HG03457 (cell line): ENCODE results near the gene PITPNB.

Source experiments
- ATAC-seq: cut with Tn5 transposase; IDR thresholded peaks from one replicate; pipeline ENCODE4 v1.9.1; 2021; ENCODE audit warnings: moderate number of reproducible peaks; ENCODE audit not compliant: unreplicated experiment

The PITPNB gene

GRCh38 chr22:27919222-27919941, at the start of gene PITPNB:
Gene PITPNB, minus strand, starts transcription at chr22:27919256. Its CDS starts 65 bp downstream, at chr22:27919191.
- ATAC-seq = peak; percentile 62

GRCh38 chr22:27966168-27967064, 47.4 kb upstream of the PITPNB start:
- ATAC-seq = no peak

GRCh38 chr22:27962268-27963044, 43.4 kb upstream of the PITPNB start:
- no peak for ATAC-seq

- ATAC-seq = no peak
Observed at GRCh38 chr22:27961680-27962079, 42.6 kb upstream of the PITPNB start.

DNA sequence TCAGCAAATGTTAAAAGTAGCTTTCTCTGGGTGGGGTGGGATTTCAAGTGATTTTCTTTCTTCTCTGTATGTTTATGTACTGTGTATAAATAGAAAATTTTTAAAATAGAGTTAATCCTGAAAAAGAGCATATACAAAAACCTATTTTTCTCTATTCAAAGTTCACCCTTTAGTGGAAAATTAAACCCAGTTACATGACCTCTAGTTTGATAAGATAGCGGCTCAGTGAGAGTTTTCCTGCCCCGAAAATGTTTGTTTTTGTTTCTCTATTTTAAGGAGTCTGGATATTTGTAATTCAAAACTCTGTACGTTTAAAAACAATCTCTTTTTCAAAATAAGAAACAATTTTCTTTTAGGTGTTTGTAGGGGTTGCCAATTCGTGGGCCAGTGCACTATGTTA, 42.1 kb upstream of the PITPNB start:
- no peak for ATAC-seq

DNA sequence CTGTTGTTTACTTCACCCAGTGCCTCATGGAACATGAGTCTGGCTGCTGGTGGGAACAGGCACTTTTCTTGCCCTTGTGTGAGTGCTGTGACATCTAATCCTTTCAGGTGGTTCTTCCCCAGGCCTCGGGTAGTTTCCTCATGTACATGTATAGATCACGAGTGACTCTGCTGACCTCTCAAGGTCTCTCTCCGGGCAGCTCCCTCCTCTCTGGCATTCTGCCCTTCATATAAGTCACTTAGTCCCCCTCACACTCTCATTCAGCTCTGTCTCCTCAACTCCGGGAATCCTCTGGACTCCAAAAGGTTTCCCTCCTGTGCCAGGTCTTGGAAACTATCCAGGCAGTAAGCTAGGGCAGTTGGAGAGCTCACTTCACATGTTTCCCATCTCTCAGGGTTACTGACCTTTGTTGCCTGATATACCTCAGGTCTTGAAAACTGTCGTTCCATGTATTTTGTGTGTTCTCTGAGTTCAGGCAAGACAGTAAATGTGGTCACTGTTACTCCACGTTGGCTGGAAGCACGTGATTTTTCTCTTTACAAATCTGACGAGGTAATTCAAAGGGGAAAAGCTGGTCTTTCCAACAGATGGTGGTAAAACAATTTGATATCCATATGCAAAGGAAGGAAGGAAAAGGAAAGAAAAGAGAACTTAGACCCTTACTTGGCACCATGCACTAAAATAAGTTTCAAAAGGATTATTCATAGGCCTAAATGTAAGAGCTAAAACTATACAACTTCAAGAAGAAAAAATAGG, 40.5 kb upstream of the PITPNB start:
- ATAC-seq = no peak

DNA sequence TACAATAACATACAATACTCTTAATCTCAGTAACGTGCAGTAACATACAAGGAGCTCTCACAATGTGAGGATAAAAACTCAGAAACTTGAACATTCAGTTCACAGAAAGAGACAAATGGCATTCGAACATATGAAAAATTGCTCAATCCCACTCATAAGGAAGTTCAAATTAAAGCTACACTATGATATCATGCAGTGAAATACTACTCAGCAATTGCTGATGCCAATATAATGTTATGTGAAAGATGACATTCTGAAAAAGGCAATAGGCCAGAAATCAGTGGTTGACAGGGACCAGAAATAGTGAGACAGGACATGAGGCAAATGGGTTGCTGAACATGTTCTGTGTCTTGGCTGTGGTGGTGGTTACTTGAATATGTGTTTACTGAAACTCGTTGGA, 33.7 kb upstream of the PITPNB start:
- ATAC-seq = no peak

DNA sequence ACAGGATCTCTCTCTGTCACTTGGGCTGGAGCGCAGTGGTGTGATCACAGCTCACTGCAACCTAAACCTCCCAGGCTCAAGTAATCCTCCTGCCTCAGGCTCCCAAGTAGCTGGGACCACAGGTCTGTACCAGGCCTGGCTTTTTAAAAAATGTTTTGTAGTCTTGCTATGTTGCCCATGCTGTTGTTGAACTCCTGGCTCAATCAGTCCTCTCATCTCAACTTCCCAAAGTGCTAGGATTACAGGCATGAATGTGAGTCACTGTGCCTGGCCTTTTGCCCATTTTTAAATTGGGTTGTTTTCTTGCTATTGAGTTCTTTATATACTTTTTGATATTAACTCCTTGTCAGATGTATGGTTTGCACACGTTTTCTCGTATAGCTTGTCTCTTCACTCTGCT, 33.0 kb upstream of the PITPNB start:
- no peak for ATAC-seq

DNA sequence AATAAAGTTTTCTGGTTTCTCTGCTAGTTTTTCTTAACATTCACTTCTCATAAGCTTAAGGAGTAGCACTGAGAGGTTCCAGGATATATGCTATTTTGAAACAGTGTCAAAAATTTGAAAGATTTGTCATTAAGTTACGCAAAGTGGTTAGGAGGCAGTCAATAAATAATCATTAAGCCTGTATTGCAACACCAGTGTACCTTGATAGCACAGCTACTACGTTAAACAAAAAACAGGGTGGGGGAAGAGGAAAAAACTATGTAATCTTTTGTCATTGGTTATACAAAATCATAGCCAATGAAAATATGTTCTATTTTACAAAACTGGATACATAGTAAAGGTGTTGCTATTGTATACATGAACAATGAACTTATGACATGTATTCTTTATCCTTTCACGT, 30.4 kb upstream of the PITPNB start:
- ATAC-seq = no peak

- ATAC-seq = no peak
Observed at GRCh38 chr22:27948569-27948968, 29.5 kb upstream of the PITPNB start.

DNA sequence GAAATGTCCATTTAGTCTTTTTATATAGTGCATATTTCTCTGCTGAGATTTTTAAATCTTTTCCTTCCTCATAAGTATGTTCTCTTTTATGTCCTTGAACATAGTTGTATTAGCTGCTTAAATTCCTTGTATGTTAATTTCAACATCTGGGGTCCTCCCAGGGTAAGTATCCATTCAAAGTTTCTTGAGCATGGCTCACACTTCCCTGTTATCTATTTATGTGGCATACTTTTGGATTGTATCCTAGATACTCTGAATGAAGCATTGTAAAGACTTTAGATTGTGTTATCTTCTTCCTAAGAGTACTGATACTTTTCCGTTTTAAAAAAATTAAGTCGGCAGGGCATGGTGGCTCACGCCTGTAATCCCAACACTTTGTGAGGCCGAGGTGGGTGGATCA, 28.4 kb upstream of the PITPNB start:
- no peak for ATAC-seq

DNA sequence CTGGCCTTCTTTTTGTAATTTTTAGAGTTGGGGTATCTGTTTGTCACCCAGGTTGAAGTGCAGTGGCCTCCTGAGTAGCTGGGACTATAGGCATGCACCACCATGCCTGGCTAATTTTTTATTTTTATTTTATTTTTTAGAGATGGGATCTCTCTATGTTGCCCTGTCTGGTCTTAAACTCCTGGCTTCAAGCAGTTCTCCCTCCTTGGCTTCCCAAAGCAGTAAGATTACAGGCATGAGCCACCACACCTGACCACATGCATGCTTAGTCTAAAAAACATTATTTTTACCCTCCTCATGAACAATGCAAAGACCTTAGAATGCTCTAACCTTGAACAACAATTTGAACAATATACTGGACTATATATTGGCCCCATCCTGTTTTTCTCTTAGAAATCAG, 22.1 kb upstream of the PITPNB start:
- ATAC-seq = no peak

GRCh38 chr22:27937453-27937852, 18.4 kb upstream of the PITPNB start:
- ATAC-seq = no peak

DNA sequence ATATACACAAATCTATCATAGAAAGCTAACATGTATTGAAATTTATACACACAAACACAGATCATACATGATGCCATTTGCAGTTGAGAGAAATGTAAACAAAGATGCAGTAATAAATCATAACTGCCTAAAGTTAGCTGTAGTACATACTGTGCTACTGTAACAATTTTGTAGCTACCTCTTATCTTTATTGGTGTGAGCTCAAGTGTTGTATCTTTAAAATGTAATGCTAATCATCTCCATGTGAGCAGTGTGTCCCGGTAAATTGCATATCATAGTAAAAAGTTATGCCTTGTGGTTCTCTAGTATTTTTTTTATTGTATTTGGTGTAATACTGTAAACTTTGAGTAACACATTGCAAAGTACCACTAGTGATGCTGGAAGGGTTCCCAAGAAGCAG, 16.8 kb upstream of the PITPNB start:
- no peak for ATAC-seq

DNA sequence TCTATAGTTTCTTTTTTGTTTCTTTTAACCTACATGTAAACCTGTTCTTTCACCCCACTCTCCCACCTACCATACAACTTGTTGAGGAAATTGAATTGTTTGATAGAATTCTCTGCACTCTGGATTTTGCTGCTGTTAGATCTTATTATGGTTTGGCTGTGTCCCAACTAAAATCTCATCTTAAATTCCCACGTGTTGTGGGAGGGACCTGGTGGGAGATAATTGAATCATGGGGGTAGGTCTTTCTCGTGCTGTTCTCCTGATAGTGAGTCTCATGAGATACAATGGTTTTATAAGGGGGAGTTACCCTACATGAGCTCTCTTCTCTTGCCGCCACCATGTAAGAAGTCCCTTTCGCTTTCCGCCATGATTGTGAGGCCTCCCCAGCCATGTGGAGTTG, 15.0 kb upstream of the PITPNB start:
- ATAC-seq = no peak

GRCh38 chr22:27933186-27933983, 14.3 kb upstream of the PITPNB start:
- no peak for ATAC-seq

- ATAC-seq = no peak
Observed at GRCh38 chr22:27930331-27931060, 11.4 kb upstream of the PITPNB start.

- ATAC-seq = no peak
Observed at GRCh38 chr22:27927608-27928007, 8.6 kb upstream of the PITPNB start.

DNA sequence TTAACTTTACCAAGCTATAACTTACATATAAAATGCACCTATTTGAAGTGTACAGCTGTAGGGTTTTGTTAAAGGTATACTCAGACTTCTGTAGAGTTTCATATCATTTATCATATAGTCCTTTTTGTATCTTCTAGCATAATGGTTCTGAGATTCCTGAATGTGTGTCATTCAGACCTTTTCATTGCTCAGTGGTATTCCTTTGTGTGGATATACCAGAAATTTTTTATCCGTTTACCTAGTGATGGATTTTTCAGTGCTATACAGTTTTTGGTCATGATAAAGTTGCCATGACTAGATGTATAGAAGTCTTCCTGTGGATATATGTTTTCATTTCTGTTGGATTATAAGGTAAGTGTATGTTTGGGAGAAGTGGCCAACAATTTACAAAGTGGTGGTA, 6.3 kb upstream of the PITPNB start:
- no peak for ATAC-seq
